HFFc6 (cell line): ENCODE data around the gene ZAR1L. TPM values are rescaled to one million over a fixed set of nuclear protein-coding genes. Genes with fewer than 3 reads are reported as not detected.

Experiments used
- DNase-seq: peaks from one replicate; pipeline ENCODE4 v3.0.0-alpha.2; 2018
- H3K27ac Mint-ChIP-seq: 2 replicates; pipeline ENCODE4 v1.8.0; 2020; ENCODE audit warnings: mild to moderate bottlenecking, mixed read lengths
- H3K27me3 Mint-ChIP-seq: 2 replicates; pipeline ENCODE4 v1.8.0; 2021; ENCODE audit warnings: mild to moderate bottlenecking, moderate library complexity, mixed read lengths; ENCODE audit not compliant: insufficient read depth
- H3K36me3 Mint-ChIP-seq: 2 replicates; pipeline ENCODE4 v1.8.0; 2021; ENCODE audit warnings: low read depth, mixed read lengths
- H3K4me1 Mint-ChIP-seq: 2 replicates; pipeline ENCODE4 v1.8.0; 2020; ENCODE audit warnings: low read depth, mixed read lengths
- H3K4me3 Mint-ChIP-seq: 2 replicates; pipeline ENCODE4 v1.8.0; 2020; ENCODE audit warnings: mild to moderate bottlenecking, moderate library complexity, mixed read lengths
- H3K9me3 Mint-ChIP-seq: 2 replicates; pipeline ENCODE4 v1.8.0; 2020; ENCODE audit warnings: mild to moderate bottlenecking, mixed read lengths
- total RNA-seq, 6 experiments: library from RNA; stranded (reverse); fragmentation: NEBNext Ultra II Directional; extraction: Animal tissue kit (Norgen Biotek cat#: 25700); gene quantifications; 2 replicates in 1 of 6; 3 replicates in 5 of 6; pipeline ENCODE4 v1.2.3, GENCODE V29; 2021
- TF ChIP-seq, protein P1 (sequence below): fragments of 200-600 bp; sonication (generic); IDR thresholded peaks from 2 replicates; pipeline ENCODE4 v1.5.0; 2021; ENCODE audit warnings: antibody characterized with exemption, mild to moderate bottlenecking

The ZAR1L gene
- total RNA-seq, 6 experiments from 2014 or later = not detected

DNA sequence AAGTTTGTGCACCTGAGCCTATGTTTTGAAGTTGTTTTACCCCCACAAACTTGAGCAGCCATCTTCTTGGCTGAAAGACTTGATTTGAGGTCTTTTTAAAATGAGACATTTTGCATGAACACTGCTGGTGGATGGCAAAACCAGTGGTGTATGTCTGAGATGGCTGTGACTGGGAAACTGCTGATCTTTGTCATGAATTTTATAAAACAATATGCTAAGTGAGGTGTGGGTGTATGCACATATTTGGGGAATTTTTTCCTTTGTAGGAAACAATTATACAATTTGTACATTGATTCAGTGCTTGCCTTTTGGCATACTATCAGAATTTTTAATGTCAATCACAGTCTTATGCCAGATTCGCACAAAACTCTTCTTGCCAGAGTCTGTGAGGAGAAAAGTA, 52.5 kb downstream of the ZAR1L start:
- Mint-ChIP-seq H3K27ac (no peak overlapping the region), H3K4me3 (no peak overlapping the region), H3K4me1 (peaks cover 33% of the 10 kb centered on the region), H3K27me3 (no peaks in the 10 kb centered on the region; the same call in 1 of the 2 replicates), H3K9me3 (no peaks in the 10 kb centered on the region), H3K36me3 (peaks cover under 1% of the 10 kb centered on the region; the same call in 1 of the 2 replicates)
- TF ChIP-seq, protein P1, sequence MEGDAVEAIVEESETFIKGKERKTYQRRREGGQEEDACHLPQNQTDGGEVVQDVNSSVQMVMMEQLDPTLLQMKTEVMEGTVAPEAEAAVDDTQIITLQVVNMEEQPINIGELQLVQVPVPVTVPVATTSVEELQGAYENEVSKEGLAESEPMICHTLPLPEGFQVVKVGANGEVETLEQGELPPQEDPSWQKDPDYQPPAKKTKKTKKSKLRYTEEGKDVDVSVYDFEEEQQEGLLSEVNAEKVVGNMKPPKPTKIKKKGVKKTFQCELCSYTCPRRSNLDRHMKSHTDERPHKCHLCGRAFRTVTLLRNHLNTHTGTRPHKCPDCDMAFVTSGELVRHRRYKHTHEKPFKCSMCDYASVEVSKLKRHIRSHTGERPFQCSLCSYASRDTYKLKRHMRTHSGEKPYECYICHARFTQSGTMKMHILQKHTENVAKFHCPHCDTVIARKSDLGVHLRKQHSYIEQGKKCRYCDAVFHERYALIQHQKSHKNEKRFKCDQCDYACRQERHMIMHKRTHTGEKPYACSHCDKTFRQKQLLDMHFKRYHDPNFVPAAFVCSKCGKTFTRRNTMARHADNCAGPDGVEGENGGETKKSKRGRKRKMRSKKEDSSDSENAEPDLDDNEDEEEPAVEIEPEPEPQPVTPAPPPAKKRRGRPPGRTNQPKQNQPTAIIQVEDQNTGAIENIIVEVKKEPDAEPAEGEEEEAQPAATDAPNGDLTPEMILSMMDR = no peak
- DNase-seq = no peak

DNA sequence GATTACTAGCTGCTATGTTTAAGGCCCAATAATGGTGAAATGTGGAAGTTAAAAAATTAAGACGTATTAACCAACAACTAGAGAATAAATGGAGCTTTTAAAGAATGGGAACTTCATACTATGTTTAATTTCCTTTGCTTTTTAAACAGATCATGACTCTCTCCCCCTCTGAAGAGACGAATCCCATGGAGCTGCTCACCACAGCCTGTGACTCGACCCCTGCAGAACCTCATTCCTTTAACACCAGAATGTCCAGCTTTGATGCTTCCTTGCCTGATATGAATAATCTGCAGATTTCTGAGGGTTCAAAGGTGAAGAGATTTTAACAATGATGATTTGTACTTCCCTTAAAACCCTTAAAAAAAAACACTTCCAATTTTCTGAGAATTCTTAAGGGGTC, 53.0 kb downstream of the ZAR1L start:
- Mint-ChIP-seq H3K4me1 (peaks cover 33% of the 10 kb centered on the region), H3K27ac (peak overlapping the region; percentile 56), H3K27me3 (no peaks in the 10 kb centered on the region; the same call in 1 of the 2 replicates), H3K9me3 (no peaks in the 10 kb centered on the region), H3K4me3 (peak overlapping the region; percentile 4), H3K36me3 (no peaks in the 10 kb centered on the region)
- DNase-seq = peak; percentile 18
- TF ChIP-seq, protein P1 = no peak

- H3K4me1 Mint-ChIP-seq = peaks cover 33% of the 10 kb centered on the region
- H3K27ac Mint-ChIP-seq = peak overlapping the region; percentile 56
- no peaks in the 10 kb centered on the region for H3K9me3 Mint-ChIP-seq
- TF ChIP-seq, protein P1 = no peak
- peak; percentile 80 for DNase-seq
- peak overlapping the region; percentile 4 for H3K4me3 Mint-ChIP-seq
- H3K36me3 Mint-ChIP-seq = no peaks in the 10 kb centered on the region
- no peaks in the 10 kb centered on the region; the same call in 1 of the 2 replicates for H3K27me3 Mint-ChIP-seq
These were observed 53.6 kb downstream of the ZAR1L start for GRCh38 chr13:32261567-32261966.

DNA sequence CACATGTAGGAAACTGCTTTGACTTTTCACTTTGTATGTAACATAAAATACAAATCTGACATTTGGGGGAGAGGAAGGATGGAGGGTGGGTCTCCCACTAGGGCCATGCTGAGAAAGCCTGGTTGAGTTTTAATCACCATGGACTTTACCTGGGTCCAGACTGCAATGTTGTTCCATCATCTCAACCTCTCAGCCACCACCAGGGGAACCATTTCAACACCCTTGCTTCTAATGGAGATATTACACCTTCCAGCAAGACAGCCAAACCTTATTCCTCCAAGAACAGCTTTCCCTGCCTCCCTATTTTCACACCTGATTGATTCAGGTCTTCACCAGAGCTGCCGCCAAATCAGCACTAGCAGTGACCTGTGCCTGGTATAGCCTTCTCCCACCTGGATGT, 56.0 kb downstream of the ZAR1L start:
- DNase-seq = no peak
- Mint-ChIP-seq H3K36me3 (no peaks in the 10 kb centered on the region), H3K9me3 (no peaks in the 10 kb centered on the region), H3K4me1 (peaks cover 26% of the 10 kb centered on the region), H3K27me3 (no peaks in the 10 kb centered on the region; the same call in 1 of the 2 replicates), H3K4me3 (no peak overlapping the region), H3K27ac (no peak overlapping the region)
- TF ChIP-seq, protein P1 = peak; percentile 41

DNA sequence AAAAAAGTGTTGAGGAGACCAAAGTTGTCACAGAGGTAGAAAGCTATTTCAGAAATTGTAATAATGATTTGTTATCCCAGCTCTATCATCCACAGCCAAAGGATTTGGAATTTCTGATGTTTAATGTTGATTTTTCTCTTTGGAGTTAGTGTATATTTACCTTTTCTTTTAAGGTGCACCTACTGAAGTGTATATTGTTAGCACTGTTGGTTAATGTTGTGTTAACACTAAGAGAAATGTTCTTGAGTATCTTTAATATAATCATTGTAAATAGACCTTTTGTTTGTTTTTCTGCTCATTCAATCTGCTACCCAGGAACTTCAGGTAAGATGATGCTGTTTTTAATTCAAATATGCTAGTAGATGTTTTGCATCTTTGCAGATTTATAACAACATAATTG, 57.5 kb downstream of the ZAR1L start:
- Mint-ChIP-seq H3K9me3 (no peaks in the 10 kb centered on the region), H3K27ac (no peak overlapping the region), H3K27me3 (no peaks in the 10 kb centered on the region; the same call in 1 of the 2 replicates), H3K4me1 (peaks cover 21% of the 10 kb centered on the region), H3K4me3 (no peak overlapping the region), H3K36me3 (no peaks in the 10 kb centered on the region)
- TF ChIP-seq, protein P1 = no peak
- no peak for DNase-seq

DNA sequence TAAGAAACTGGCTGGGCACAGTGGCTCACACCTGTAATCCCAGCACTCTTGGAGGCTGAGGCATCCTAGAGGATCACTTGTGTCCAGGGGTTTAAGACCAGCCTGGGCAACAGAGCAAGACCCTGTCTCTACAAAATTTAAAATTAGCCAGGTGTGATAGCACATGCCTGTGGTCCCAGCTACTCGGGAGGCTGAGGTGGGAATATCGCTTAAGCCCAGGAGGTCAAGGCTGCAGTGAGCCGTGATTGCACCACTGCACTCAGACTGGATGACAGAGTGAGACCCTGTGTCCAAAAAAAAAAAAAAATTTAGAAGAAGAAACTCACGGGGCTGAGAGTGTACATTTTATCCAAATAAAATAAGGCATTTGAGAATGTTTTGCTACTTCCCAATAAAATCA, 58.9 kb downstream of the ZAR1L start:
- H3K27me3 Mint-ChIP-seq = no peaks in the 10 kb centered on the region; the same call in 1 of the 2 replicates
- H3K36me3 Mint-ChIP-seq = no peaks in the 10 kb centered on the region
- no peaks in the 10 kb centered on the region for H3K9me3 Mint-ChIP-seq
- TF ChIP-seq, protein P1 = no peak
- DNase-seq = no peak
- peaks cover 7% of the 10 kb centered on the region for H3K4me1 Mint-ChIP-seq
- no peak overlapping the region for H3K27ac Mint-ChIP-seq
- no peak overlapping the region for H3K4me3 Mint-ChIP-seq
